ENCODE measurements around the gene PCARE. TPM values are rescaled to one million over a fixed set of nuclear protein-coding genes. Genes with fewer than 3 reads are reported as not detected.

PCARE gene
- total and polyA plus RNA-seq, 2 donors (not counting 1 experiment from before 2014, with no cell fraction given): not detected

DNA sequence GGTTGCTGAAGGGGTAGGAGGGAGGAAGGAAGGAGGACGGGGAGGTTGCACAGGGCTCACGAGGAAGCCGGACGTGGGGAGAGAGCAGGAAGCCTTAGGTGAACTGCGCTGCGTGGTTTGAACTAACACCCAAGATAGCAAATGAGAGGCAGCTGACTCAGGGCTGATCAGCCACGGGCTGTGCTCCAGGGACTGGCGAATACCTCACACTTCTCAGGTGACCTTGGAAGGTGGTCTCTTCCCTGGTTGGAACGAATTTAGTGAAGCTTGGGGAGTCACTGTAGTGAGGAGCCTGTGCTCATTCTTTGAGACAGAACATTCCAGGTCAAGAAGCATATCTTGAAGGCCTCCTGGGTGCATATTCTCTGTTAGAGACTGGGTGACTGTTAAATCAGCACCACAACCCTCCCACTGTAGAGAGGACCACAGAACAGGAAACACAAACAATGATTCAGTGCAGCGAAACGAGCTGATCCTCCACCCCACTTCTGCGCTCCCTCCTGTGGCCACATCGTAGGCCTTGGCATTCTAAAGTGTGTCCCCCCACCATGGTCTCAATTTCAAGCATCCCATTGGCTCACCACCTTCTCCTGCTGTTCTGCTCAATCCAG, 59.4 kb downstream of the PCARE start:
- Histone ChIP-seq H3K4me3 (replicated peaks in 1 of 4; ENCODE audit: control extremely low read depth in 1 of 4, insufficient read depth in 1 of 4, low read depth in 3 of 4, low read length in 4 of 4) (no peak overlapping the region), H4K20me1 (ENCODE audit: control insufficient read depth, extremely low read depth, insufficient read depth, low read length) (no peaks in the 10 kb centered on the region), H3K9ac (ENCODE audit: insufficient read depth, low read length) (no peak overlapping the region), H3K36me3 (ENCODE audit: control insufficient read depth, insufficient read depth, low read length) (no peaks in the 10 kb centered on the region), H2AFZ (ENCODE audit: low read length) (no peak overlapping the region), H3K27me3 (ENCODE audit: control insufficient read depth, insufficient read depth, low read length) (peaks cover 3% of the 10 kb centered on the region), H3K79me2 (ENCODE audit: control insufficient read depth, insufficient read depth, low read length) (no peaks in the 10 kb centered on the region), H3K9me3 (ENCODE audit: control insufficient read depth, insufficient read depth, low read depth, low read length) (no peaks in the 10 kb centered on the region), H3K4me1 (ENCODE audit: control insufficient read depth, extremely low read depth, insufficient read depth, low read length) (no peaks in the 10 kb centered on the region), H3K27ac (ENCODE audit: insufficient read depth, low read length) (no peak overlapping the region), H3K4me2 (ENCODE audit: extremely low read depth, insufficient read depth, low read length) (no peak overlapping the region)
- no peak for TF ChIP-seq EZH2 (IDR thresholded peaks at IDR 0.05; ENCODE audit: low read length, missing control alignments)
- TF ChIP-seq, protein P1, sequence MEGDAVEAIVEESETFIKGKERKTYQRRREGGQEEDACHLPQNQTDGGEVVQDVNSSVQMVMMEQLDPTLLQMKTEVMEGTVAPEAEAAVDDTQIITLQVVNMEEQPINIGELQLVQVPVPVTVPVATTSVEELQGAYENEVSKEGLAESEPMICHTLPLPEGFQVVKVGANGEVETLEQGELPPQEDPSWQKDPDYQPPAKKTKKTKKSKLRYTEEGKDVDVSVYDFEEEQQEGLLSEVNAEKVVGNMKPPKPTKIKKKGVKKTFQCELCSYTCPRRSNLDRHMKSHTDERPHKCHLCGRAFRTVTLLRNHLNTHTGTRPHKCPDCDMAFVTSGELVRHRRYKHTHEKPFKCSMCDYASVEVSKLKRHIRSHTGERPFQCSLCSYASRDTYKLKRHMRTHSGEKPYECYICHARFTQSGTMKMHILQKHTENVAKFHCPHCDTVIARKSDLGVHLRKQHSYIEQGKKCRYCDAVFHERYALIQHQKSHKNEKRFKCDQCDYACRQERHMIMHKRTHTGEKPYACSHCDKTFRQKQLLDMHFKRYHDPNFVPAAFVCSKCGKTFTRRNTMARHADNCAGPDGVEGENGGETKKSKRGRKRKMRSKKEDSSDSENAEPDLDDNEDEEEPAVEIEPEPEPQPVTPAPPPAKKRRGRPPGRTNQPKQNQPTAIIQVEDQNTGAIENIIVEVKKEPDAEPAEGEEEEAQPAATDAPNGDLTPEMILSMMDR (conservative IDR thresholded peaks at IDR 0.05 in 1 of 2, IDR thresholded peaks at IDR 0.05 in 1 of 2; ENCODE audit: low read depth in 1 of 2, low read length in 2 of 2): peak in 1 of 2 donors; percentile 35
- DNase-seq (ENCODE audit: low read depth in 2 of 2): peak; percentile 31 to 85

DNA sequence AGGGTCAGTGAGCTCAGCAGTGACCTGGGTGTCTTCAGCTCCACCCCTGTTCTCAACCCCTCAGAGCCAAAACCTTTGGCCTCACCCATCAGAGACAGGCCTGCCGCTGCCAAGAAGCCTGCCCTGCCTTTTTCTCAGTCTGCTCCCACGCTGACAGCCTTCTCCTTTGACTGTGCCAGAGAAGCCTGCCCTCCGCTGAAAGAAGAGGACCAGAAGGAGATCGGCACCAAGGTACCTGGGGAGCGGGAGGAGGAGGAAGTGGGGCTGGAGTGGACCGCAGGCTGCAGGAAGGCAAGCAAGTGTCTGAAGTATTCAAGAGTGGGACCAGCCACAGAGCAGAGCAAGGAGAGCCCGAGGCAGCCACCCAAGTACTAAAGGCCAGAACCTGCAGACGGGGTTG, 60.0 kb downstream of the PCARE start:
- Histone ChIP-seq H3K27me3 (ENCODE audit: control insufficient read depth, insufficient read depth, low read length) (peaks cover under 1% of the 10 kb centered on the region), H2AFZ (ENCODE audit: low read length) (no peak overlapping the region), H4K20me1 (ENCODE audit: control insufficient read depth, extremely low read depth, insufficient read depth, low read length) (no peaks in the 10 kb centered on the region), H3K4me2 (ENCODE audit: extremely low read depth, insufficient read depth, low read length) (no peak overlapping the region), H3K9ac (ENCODE audit: insufficient read depth, low read length) (no peak overlapping the region), H3K9me3 (ENCODE audit: control insufficient read depth, insufficient read depth, low read depth, low read length) (no peaks in the 10 kb centered on the region), H3K36me3 (ENCODE audit: control insufficient read depth, insufficient read depth, low read length) (no peaks in the 10 kb centered on the region), H3K4me1 (ENCODE audit: control insufficient read depth, extremely low read depth, insufficient read depth, low read length) (no peaks in the 10 kb centered on the region), H3K79me2 (ENCODE audit: control insufficient read depth, insufficient read depth, low read length) (no peaks in the 10 kb centered on the region), H3K4me3 (replicated peaks in 1 of 4; ENCODE audit: control extremely low read depth in 1 of 4, insufficient read depth in 1 of 4, low read depth in 3 of 4, low read length in 4 of 4) (no peak overlapping the region), H3K27ac (ENCODE audit: insufficient read depth, low read length) (no peak overlapping the region)
- TF ChIP-seq EZH2 (IDR thresholded peaks at IDR 0.05; ENCODE audit: low read length, missing control alignments): no peak
- TF ChIP-seq, protein P1 (conservative IDR thresholded peaks at IDR 0.05 in 1 of 2, IDR thresholded peaks at IDR 0.05 in 1 of 2; ENCODE audit: low read depth in 1 of 2, low read length in 2 of 2): no peak
- DNase-seq (ENCODE audit: low read depth in 2 of 2): no peak

DNA sequence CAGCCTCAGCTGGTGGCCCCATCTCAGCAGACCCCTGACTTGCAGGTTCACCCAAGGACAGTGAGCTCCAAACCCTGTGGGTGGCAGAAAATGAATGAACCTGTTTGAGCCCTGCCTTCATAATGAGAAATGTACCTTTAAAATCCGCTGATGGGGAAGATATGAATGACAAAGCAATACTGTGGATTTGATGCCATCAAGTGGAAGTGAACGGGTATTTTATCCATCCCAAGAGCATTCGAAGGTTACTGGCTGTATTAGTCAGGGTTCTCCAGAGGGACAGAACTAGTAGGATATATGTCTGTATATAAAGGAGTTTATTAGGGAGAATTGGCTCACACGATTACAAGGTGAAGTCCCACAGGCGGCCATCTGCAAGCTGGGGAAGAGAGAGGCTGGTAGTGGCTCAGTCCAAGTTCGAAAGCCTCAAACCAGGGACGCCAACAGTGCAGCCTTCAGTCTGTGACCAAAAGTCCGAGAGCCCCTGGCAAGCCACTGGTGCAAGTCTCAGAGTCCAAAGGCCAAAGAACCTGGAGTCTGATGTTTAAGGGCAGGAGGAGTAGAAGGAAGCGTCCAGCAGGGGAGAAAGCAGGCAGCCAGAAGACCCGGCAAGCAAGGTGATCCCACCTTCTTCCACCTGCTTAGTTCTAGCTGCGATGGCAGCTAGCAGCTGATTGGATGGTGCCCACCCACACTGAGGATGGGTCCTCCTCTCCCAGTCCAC, 61.1 kb downstream of the PCARE start:
- Histone ChIP-seq H3K4me2 (ENCODE audit: extremely low read depth, insufficient read depth, low read length) (no peak overlapping the region), H3K4me1 (ENCODE audit: control insufficient read depth, extremely low read depth, insufficient read depth, low read length) (no peaks in the 10 kb centered on the region), H3K4me3 (replicated peaks in 1 of 4; ENCODE audit: control extremely low read depth in 1 of 4, insufficient read depth in 1 of 4, low read depth in 3 of 4, low read length in 4 of 4) (no peak overlapping the region), H3K9me3 (ENCODE audit: control insufficient read depth, insufficient read depth, low read depth, low read length) (no peaks in the 10 kb centered on the region), H3K79me2 (ENCODE audit: control insufficient read depth, insufficient read depth, low read length) (no peaks in the 10 kb centered on the region), H3K9ac (ENCODE audit: insufficient read depth, low read length) (no peak overlapping the region), H3K27me3 (ENCODE audit: control insufficient read depth, insufficient read depth, low read length) (no peaks in the 10 kb centered on the region), H4K20me1 (ENCODE audit: control insufficient read depth, extremely low read depth, insufficient read depth, low read length) (no peaks in the 10 kb centered on the region), H2AFZ (ENCODE audit: low read length) (no peak overlapping the region), H3K36me3 (ENCODE audit: control insufficient read depth, insufficient read depth, low read length) (no peaks in the 10 kb centered on the region), H3K27ac (ENCODE audit: insufficient read depth, low read length) (no peak overlapping the region)
- peak in 1 of 2 donors; percentile 33 for DNase-seq (ENCODE audit: low read depth in 2 of 2)
- TF ChIP-seq, protein P1 (conservative IDR thresholded peaks at IDR 0.05 in 1 of 2, IDR thresholded peaks at IDR 0.05 in 1 of 2; ENCODE audit: low read depth in 1 of 2, low read length in 2 of 2): peak; percentile 7
- TF ChIP-seq EZH2 (IDR thresholded peaks at IDR 0.05; ENCODE audit: low read length, missing control alignments): no peak

Measured in fibroblast of lung (primary cell).